HEK293T (cell line): Measurements from ENCODE around the gene ERV3-1.
"Not testable (repeated sequence)": the region's sequence is repeated elsewhere in the genome, so short reads cannot be mapped to it uniquely, and the experiment has no call there.

Experiments used
- CTCF ChIA-PET: fragments of 350-600 bp; formaldehyde crosslinking; extraction: SDS; loops from one replicate; lab custom pipeline; 2021; ENCODE audit warnings: antibody characterized with exemption, inconsistent platforms; lab: Yijun Ruan, JAX
- POLR2A ChIA-PET: fragments of 350-600 bp; formaldehyde crosslinking; extraction: SDS; loops from one replicate; lab custom pipeline; 2020; ENCODE audit warnings: antibody characterized with exemption, inconsistent platforms; lab: Yijun Ruan, JAX
- DNase-seq: peaks from one replicate; pipeline ENCODE4 v3.0.0; 2012; ENCODE audit warnings: mixed read lengths; ENCODE audit errors: extremely low spot score
- ELF4 ChIP-seq: fragments of 450-650 bp; IDR thresholded peaks from 2 replicates; pipeline ENCODE4 v1.6.1; 2017; ENCODE audit warnings: antibody characterized with exemption
- FOXK2 ChIP-seq: fragments of 450-650 bp; IDR thresholded peaks from 2 replicates; pipeline ENCODE4 v1.6.1; 2016; ENCODE audit warnings: mild to moderate bottlenecking
- FOXM1 ChIP-seq: fragments of 450-650 bp; IDR thresholded peaks from 2 replicates; pipeline ENCODE4 v1.6.1; 2017; ENCODE audit warnings: mild to moderate bottlenecking, borderline replicate concordance
- HDGF ChIP-seq: fragments of 450-650 bp; IDR thresholded peaks from 2 replicates; pipeline ENCODE4 v1.6.1; 2017; ENCODE audit warnings: antibody characterized with exemption, borderline replicate concordance
- L3MBTL2 ChIP-seq: fragments of 450-650 bp; conservative IDR thresholded peaks from 2 replicates; pipeline ENCODE4 v1.6.1; 2016; ENCODE audit warnings: mild to moderate bottlenecking
- LEF1 ChIP-seq: fragments of 450-650 bp; IDR thresholded peaks from 2 replicates; pipeline ENCODE4 v1.6.1; 2017; ENCODE audit warnings: mild to moderate bottlenecking, borderline replicate concordance
- SP1 ChIP-seq: fragments of 450-650 bp; IDR thresholded peaks from 2 replicates; pipeline ENCODE4 v1.6.1; 2017
- SUZ12 ChIP-seq: fragments of 450-650 bp; IDR thresholded peaks from 2 replicates; pipeline ENCODE4 v1.6.1; 2016; ENCODE audit warnings: mild to moderate bottlenecking
- TARDBP ChIP-seq: fragments of 450-650 bp; IDR thresholded peaks from 2 replicates; pipeline ENCODE4 v1.6.1; 2016
- ZNF384 ChIP-seq: fragments of 450-650 bp; IDR thresholded peaks from 2 replicates; pipeline ENCODE4 v1.6.1; 2016
- TF ChIP-seq, protein P1 (sequence below): fragments of 450-650 bp; IDR thresholded peaks from 2 replicates; pipeline ENCODE4 v1.6.1; 2016

The ERV3-1 gene

DNA sequence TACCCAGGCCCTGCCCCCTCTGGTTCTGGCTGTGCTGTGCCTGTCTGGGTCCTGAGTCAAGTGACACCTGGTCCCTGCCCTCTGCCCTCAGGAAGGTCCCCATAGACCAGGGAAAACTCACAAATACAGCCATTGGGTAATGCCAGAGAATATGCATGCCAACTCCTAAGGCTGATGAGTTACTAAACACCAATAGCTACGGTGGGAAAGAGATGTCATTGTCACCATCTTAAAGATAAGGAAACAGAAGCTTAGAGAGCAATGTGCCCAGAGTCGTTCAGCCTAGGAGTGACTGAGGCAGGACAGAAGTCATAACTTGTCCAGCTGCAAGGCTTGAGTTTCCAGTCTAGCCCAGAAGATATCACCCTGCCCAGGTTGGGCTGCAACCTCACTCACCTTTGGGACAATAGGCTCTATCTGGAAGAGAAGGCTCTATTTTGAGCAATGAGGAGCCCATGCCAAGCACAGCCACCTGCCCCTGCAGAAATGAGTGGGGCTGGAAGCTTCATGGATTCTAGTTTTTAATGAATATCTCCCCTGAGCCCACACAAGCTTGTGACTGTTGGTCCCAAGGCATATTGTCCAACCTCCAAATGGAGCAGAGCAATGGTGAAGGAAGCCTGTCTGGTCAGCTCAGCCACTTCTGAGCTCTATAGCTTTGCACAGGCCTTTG, 60.8 kb downstream of the ERV3-1 start:
- DNase-seq, result no peak
- TF ChIP-seq SP1, result no peak
- no peak for TF ChIP-seq FOXM1
- TF ChIP-seq SUZ12, result no peak
- TF ChIP-seq TARDBP, result no peak
- TF ChIP-seq FOXK2, result no peak
- TF ChIP-seq L3MBTL2, result no peak
- no peak for TF ChIP-seq ELF4
- no peak for TF ChIP-seq ZNF384
- no peak for TF ChIP-seq LEF1
- TF ChIP-seq, protein P1, sequence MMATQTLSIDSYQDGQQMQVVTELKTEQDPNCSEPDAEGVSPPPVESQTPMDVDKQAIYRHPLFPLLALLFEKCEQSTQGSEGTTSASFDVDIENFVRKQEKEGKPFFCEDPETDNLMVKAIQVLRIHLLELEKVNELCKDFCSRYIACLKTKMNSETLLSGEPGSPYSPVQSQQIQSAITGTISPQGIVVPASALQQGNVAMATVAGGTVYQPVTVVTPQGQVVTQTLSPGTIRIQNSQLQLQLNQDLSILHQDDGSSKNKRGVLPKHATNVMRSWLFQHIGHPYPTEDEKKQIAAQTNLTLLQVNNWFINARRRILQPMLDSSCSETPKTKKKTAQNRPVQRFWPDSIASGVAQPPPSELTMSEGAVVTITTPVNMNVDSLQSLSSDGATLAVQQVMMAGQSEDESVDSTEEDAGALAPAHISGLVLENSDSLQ, result no peak
- no peak for TF ChIP-seq HDGF
- CTCF ChIA-PET, result interaction anchor here (0.5 kb wide), 1 partner anchor 92 kb away, joined by 3 read pairs; no protein-coding TSS in a partner anchor
- POLR2A ChIA-PET, result interaction anchor here (1.3 kb wide), 1 partner anchor 43 kb away, joined by 3 read pairs; the partner anchor contains the start of gene ZNF273

GRCh38 chr7:64944667-64945502, 61.6 kb downstream of the ERV3-1 start:
- POLR2A ChIA-PET, result interaction anchor here (1.3 kb wide), 1 partner anchor 42 kb away, joined by 3 read pairs; the partner anchor contains the start of gene ZNF273
- not testable (repeated sequence) for DNase-seq
- CTCF ChIA-PET, result interaction anchor here (0.5 kb wide), 1 partner anchor 93 kb away, joined by 3 read pairs; no protein-coding TSS in a partner anchor
